ENCODE results near the gene COQ5. TPM values are rescaled to one million over a fixed set of nuclear protein-coding genes. Genes with fewer than 3 reads are reported as not detected.

COQ5 gene
- total and polyA plus RNA-seq, 7 donors = 17.4 to 62.9 (median 29.2) TPM

GRCh38 chr12:120481022-120481767 lies 47.8 kb downstream of the COQ5 start:
- Histone ChIP-seq H3K27me3 (no peaks in the 10 kb centered on the region), H3K4me3 (no peak overlapping the region), H3K4me1 (no peaks in the 10 kb centered on the region), H3K27ac (no peak overlapping the region), H3K36me3 (peaks cover 0 to 5% (median 0%) of the 10 kb centered on the region in 4 donors), H3K9me3 (no peaks in the 10 kb centered on the region)
- no peak for DNase-seq
- intact Hi-C loops (cut with DNase I) = no loop called here
- no peak for TF ChIP-seq EP300 (IDR thresholded peaks at IDR 0.05)
- TF ChIP-seq POLR2A (IDR thresholded peaks at IDR 0.05) = no peak
- TF ChIP-seq, protein P1, sequence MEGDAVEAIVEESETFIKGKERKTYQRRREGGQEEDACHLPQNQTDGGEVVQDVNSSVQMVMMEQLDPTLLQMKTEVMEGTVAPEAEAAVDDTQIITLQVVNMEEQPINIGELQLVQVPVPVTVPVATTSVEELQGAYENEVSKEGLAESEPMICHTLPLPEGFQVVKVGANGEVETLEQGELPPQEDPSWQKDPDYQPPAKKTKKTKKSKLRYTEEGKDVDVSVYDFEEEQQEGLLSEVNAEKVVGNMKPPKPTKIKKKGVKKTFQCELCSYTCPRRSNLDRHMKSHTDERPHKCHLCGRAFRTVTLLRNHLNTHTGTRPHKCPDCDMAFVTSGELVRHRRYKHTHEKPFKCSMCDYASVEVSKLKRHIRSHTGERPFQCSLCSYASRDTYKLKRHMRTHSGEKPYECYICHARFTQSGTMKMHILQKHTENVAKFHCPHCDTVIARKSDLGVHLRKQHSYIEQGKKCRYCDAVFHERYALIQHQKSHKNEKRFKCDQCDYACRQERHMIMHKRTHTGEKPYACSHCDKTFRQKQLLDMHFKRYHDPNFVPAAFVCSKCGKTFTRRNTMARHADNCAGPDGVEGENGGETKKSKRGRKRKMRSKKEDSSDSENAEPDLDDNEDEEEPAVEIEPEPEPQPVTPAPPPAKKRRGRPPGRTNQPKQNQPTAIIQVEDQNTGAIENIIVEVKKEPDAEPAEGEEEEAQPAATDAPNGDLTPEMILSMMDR (IDR thresholded peaks at IDR 0.05) = no peak
- no peak for TF ChIP-seq POLR2AphosphoS5 (IDR thresholded peaks at IDR 0.05)
- 90% methylated on average over 9 of the region's 9 CpGs for WGBS, 2 donors

GRCh38 chr12:120480211-120480610 lies 48.7 kb downstream of the COQ5 start:
- H3K4me3 ChIP-seq = no peak overlapping the region
- 75 to 88% methylated on average over 1 of the region's 1 CpG for WGBS, 2 donors
- H3K4me1 ChIP-seq = no peaks in the 10 kb centered on the region
- no peak overlapping the region for H3K27ac ChIP-seq
- intact Hi-C loops (cut with DNase I) = no loop called here
- H3K9me3 ChIP-seq = no peaks in the 10 kb centered on the region
- H3K36me3 ChIP-seq = peaks cover 0 to 5% (median 0%) of the 10 kb centered on the region in 4 donors
- no peak for DNase-seq
- no peaks in the 10 kb centered on the region for H3K27me3 ChIP-seq
- TF ChIP-seq EP300 (IDR thresholded peaks at IDR 0.05) (no peak), POLR2A (IDR thresholded peaks at IDR 0.05) (no peak), POLR2AphosphoS5 (IDR thresholded peaks at IDR 0.05) (no peak)
- TF ChIP-seq, protein P1 (IDR thresholded peaks at IDR 0.05) = no peak

GRCh38 chr12:120479458-120479857 lies 49.5 kb downstream of the COQ5 start:
- TF ChIP-seq EP300 (IDR thresholded peaks at IDR 0.05) (no peak), POLR2A (IDR thresholded peaks at IDR 0.05) (no peak), POLR2AphosphoS5 (IDR thresholded peaks at IDR 0.05) (no peak)
- TF ChIP-seq, protein P1 (IDR thresholded peaks at IDR 0.05) = no peak
- no peak overlapping the region for H3K27ac ChIP-seq
- peaks cover 0 to 5% (median 0%) of the 10 kb centered on the region in 4 donors for H3K36me3 ChIP-seq
- DNase-seq = no peak
- H3K4me1 ChIP-seq = no peaks in the 10 kb centered on the region
- H3K9me3 ChIP-seq = no peaks in the 10 kb centered on the region
- no peaks in the 10 kb centered on the region for H3K27me3 ChIP-seq
- 93% methylated on average over 1 of the region's 1 CpG for WGBS, 2 donors
- H3K4me3 ChIP-seq = no peak overlapping the region
- intact Hi-C loops (cut with DNase I) = no loop called here

- no peak for DNase-seq
- Histone ChIP-seq H3K27ac (no peak overlapping the region), H3K9me3 (no peaks in the 10 kb centered on the region), H3K4me3 (no peak overlapping the region), H3K4me1 (peaks cover 0 to 6% (median 3%) of the 10 kb centered on the region in 4 donors), H3K36me3 (no peaks in the 10 kb centered on the region), H3K27me3 (no peaks in the 10 kb centered on the region)
- TF ChIP-seq POLR2A (IDR thresholded peaks at IDR 0.05) (no peak), EP300 (IDR thresholded peaks at IDR 0.05) (no peak), POLR2AphosphoS5 (IDR thresholded peaks at IDR 0.05) (no peak)
- TF ChIP-seq, protein P1 (IDR thresholded peaks at IDR 0.05) = no peak
- 92 to 100% methylated on average over 1 of the region's 1 CpG for WGBS, 2 donors
- intact Hi-C loops (cut with DNase I) = no loop called here
Observed at GRCh38 chr12:120475643-120476042, 53.3 kb downstream of the COQ5 start.

Measured in sigmoid colon (tissue), 7 donors.